Left lung (tissue), 10 donors: ENCODE measurements around the gene ZC3H14. TPM values are rescaled to one million over a fixed set of nuclear protein-coding genes. Genes with fewer than 3 reads are reported as not detected.

Experiments used
- ATAC-seq: fragments of 200-7000 bp; cut with Tn5 transposase; one replicate; pipeline ENCODE4 v1.9.1; 2020; ENCODE audit warnings: moderate library complexity
- DNase-seq, 4 donors: peaks; one replicate each; pipeline ENCODE4 v3.0.0-alpha.2; 2013 to 2020
- H3K27ac ChIP-seq, 2 donors: fragments of 200-600 bp; sonication (generic) in 1 of 2; one replicate each; pipeline versions ENCODE4 v1.5.0 to v1.8.0; 2020 to 2021
- H3K27me3 ChIP-seq, 2 donors: fragments of 200-600 bp; sonication (generic) in 1 of 2; one replicate each; pipeline versions ENCODE4 v1.5.0 to v1.8.0; 2020 to 2021
- H3K36me3 ChIP-seq, 2 donors: fragments of 200-600 bp; sonication (generic) in 1 of 2; one replicate each; pipeline versions ENCODE4 v1.5.0 to v1.8.0; 2020 to 2021
- H3K4me1 ChIP-seq, 2 donors: fragments of 200-600 bp; one replicate each; pipeline ENCODE4 v1.8.0; 2021
- H3K4me3 ChIP-seq, 2 donors: fragments of 200-600 bp; sonication (generic) in 1 of 2; one replicate each; pipeline versions ENCODE4 v1.5.0 to v1.8.0; 2020 to 2021; ENCODE audit warnings: mild to moderate bottlenecking in 1 of 2
- H3K9me3 ChIP-seq, 2 donors: fragments of 200-600 bp; sonication (generic) in 1 of 2; one replicate each; pipeline versions ENCODE4 v1.5.0 to v1.8.0; 2020 to 2021
- intact Hi-C, 2 donors: fragments of 100-400 bp; cut with DNase I; formaldehyde crosslinking; loops; one replicate each; pipeline versions ENCODE4 v1.11.2 to v1.14.2; 2022
- polyA plus RNA-seq, 6 donors: library from polyadenylated mRNA; unstranded; fragments of 120-200 nt; gene quantifications; one replicate each; pipeline ENCODE4 v1.2.1, GENCODE V29; 2013; ENCODE audit not compliant: insufficient read length in 6 of 6
- total RNA-seq, 2 donors: library from RNA; stranded (reverse); fragmentation: NEBNext Ultra II Directional; extraction: Animal tissue kit (Norgen Biotek cat#: 25700); gene quantifications; one replicate each; pipeline ENCODE4 v1.2.1, GENCODE V29; 2021
- TF ChIP-seq, protein P1 (sequence below), 2 donors: fragments of 200-600 bp; sonication (generic) in 1 of 2; IDR thresholded peaks; one replicate each; pipeline versions ENCODE4 v1.5.0 to v1.8.0; 2021; ENCODE audit warnings: antibody characterized with exemption in 2 of 2
- donor health status: DM: no; HTN: yes; CAD: no.
- donor health status: DM: no; HTN: no; CAD: no.

ZC3H14 gene
- total and polyA plus RNA-seq, 8 donors, result 46.6 to 86.2 (median 80.0) TPM

DNA sequence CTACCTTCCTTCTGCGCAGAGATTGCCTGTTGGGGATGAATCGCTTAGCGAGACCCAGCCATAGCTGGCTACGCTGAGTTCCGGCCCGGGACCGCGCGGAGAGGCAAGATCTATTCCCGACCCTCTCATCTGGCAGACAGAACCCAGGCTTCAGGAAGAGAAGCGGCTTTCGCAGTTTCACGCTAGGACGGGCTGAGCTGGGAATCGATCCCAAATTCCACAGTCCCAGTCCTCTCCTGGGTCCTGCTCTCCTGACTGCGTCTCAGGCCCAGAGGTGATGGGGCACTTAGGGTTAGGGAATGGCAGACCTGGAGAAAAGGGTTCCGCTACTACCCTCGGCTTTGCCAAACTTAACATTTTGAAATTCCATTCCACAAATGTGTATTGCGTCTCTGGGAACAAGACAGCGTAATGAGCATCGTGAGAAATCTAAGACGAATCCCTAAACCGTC is 10.8 kb upstream of the ZC3H14 start:
- TF ChIP-seq, protein P1, sequence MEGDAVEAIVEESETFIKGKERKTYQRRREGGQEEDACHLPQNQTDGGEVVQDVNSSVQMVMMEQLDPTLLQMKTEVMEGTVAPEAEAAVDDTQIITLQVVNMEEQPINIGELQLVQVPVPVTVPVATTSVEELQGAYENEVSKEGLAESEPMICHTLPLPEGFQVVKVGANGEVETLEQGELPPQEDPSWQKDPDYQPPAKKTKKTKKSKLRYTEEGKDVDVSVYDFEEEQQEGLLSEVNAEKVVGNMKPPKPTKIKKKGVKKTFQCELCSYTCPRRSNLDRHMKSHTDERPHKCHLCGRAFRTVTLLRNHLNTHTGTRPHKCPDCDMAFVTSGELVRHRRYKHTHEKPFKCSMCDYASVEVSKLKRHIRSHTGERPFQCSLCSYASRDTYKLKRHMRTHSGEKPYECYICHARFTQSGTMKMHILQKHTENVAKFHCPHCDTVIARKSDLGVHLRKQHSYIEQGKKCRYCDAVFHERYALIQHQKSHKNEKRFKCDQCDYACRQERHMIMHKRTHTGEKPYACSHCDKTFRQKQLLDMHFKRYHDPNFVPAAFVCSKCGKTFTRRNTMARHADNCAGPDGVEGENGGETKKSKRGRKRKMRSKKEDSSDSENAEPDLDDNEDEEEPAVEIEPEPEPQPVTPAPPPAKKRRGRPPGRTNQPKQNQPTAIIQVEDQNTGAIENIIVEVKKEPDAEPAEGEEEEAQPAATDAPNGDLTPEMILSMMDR (IDR thresholded peaks at IDR 0.05), result no peak

DNA sequence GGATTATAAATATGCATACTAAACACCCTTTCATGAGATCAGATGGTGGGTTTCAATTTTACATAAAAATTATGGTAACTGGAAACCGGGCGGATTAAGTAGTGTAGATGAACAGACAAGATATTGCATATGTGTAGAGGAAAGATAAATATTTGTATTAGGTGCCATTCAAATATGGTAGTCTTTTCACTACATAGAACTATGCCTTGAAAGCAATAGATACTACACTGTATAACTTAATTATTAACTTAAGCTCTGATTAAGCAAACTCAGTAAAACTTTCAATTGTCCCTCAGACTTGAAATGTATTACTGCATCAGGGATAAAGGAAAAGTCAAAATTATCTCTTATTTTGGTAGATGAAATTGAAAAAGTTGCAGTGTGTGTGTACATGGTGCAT is 10.0 kb upstream of the ZC3H14 start:
- TF ChIP-seq, protein P1 (IDR thresholded peaks at IDR 0.05), result no peak
- Histone ChIP-seq H3K4me3 (peak overlapping the region in 1 of 2 donors; percentile 57), H3K27ac (no peak overlapping the region), H3K27me3 (peaks cover 0 to 69% of the 10 kb centered on the region in 2 donors), H3K36me3 (peaks cover 0 to 14% of the 10 kb centered on the region in 2 donors), H3K4me1 (peaks cover 4 to 45% of the 10 kb centered on the region in 2 donors), H3K9me3 (no peaks in the 10 kb centered on the region)
- intact Hi-C loops, result no loop called here
- DNase-seq, result no peak
- ATAC-seq, result no peak

More for the DNA sequence above, 10.8 kb upstream of the ZC3H14 start:
- Histone ChIP-seq H3K27me3 (peaks cover 0 to 61% of the 10 kb centered on the region in 2 donors), H3K9me3 (no peaks in the 10 kb centered on the region), H3K4me1 (peaks cover 4 to 45% of the 10 kb centered on the region in 2 donors), H3K4me3 (peak overlapping the region; percentile 57 to 62), H3K27ac (peak overlapping the region; percentile 40 to 50), H3K36me3 (peaks cover 0 to 14% of the 10 kb centered on the region in 2 donors)
- DNase-seq (peak in 1 of 4 donors; percentile 20), ATAC-seq (peak; percentile 8)
- intact Hi-C loops, result no loop called here

DNA sequence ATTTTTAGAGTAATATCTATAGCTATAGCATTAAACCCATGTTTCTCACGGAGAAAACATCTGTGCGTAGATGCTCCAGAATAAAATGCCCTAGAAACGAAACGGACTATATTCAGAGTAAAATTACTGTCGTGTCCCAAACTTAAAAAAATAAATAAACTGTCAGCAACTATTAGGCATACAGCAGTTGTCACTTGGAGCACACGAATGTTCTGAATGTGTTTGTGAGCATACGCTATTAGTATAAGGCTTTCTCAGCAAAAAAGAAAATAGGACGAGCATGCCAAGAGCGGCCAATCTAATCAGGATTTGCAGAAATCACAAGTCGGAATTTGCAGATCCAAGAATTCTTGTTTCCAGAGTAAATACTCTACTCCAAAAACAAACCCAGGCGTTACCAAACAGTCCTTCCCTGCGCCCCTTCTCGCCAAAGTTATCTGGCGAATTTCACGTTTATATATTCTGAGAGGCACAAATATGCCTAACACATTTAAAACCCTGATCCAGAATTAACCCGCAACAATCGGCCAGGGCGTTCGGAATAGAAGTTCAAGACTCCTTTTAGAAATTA is 8.9 kb upstream of the ZC3H14 start:
- intact Hi-C loops, result no loop called here
- no peak for ATAC-seq
- H3K4me3 ChIP-seq, result peak overlapping the region; percentile 51 to 54

DNA sequence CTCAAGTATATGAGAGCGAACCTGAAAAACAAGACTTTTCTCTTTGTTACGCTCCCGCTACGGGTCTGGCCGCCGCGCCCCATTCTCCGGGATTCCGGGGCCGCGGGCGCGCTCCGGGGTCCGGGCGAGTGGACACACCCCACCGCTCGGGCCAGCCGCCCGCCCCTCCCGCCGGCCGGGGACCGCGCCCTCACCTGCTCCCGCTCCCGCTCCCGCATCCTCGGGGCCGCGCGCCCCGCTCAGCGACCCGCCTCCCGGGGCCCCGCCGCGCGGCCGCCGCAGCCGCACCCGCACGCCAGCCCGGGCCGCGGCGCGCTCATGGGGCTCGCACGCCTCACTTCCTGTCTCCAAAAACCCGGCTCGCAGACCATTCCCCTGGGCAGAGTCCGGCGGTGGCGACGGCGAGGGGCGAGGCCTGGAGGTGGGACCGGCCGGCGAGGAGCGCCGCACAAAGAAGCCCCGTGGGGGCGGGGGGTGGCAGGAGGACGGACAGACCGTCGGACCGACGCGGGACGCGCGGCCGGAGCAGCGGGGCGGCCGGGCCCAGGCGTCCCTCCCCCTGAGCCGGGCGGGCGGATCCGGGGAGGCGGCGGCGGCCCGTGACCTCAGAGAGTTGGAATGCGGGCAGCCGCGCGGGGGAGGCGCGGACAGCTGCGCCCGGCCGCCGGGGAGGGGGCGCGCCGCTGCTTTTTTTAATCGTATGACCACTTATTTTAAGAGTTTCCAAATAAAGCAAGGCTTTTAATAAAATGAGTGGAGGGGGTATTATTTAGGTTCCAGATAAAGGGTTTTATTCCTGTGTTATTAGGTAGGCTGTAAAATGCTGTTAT is 8.2 kb upstream of the ZC3H14 start, which contains the start of gene PTPN21:
Gene PTPN21 (minus strand): TSS at position 551 of the 830 bp plus-strand sequence. CDS start 4,590 bp downstream, outside the sequence.
- Histone ChIP-seq H3K9me3 (no peaks in the 10 kb centered on the region), H3K4me1 (peaks cover 4 to 45% of the 10 kb centered on the region in 2 donors), H3K27ac (peak within 1 kb of the TSS; percentile 83 to 86), H3K4me3 (peak within 1 kb of the TSS; percentile 51 to 54), H3K36me3 (peaks cover 0 to 3% of the 10 kb centered on the region in 2 donors), H3K27me3 (peaks cover 0 to 69% of the 10 kb centered on the region in 2 donors)
- intact Hi-C loops, result no loop called here
- peak; percentile 67 to 92 (median 79) for DNase-seq
- ATAC-seq, result peak; percentile 88
- TF ChIP-seq, protein P1 (IDR thresholded peaks at IDR 0.05), result no peak

More for the DNA sequence above, 8.9 kb upstream of the ZC3H14 start:
- TF ChIP-seq, protein P1 (IDR thresholded peaks at IDR 0.05), result no peak
- peaks cover 4 to 45% of the 10 kb centered on the region in 2 donors for H3K4me1 ChIP-seq
- DNase-seq, result peak in 2 of 4 donors; percentile 44 to 63
- H3K36me3 ChIP-seq, result peaks cover 0 to 7% of the 10 kb centered on the region in 2 donors
- peak overlapping the region; percentile 83 to 86 for H3K27ac ChIP-seq
- H3K9me3 ChIP-seq, result no peaks in the 10 kb centered on the region
- H3K27me3 ChIP-seq, result peaks cover 0 to 69% of the 10 kb centered on the region in 2 donors

DNA sequence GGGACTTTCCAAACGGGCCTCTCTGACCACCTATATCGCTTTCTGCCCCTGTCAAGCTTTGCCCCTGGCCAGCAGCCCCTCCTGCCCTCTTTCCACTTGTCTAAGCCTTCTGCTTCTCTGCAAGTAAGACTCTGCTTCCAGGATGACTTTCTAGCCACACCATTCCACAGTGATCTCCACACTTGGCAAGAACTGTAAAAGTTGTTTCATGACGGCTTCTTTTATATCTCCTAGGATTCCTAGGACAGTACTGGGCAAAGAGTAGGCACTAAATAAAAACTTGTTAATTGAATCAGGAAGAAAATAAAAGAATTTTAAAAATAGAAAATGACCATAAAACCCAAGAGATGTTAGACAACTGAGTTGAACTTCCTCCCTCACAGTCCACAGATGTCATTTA is 6.3 kb upstream of the ZC3H14 start:
- Histone ChIP-seq H3K4me3 (no peak overlapping the region), H3K27ac (no peak overlapping the region), H3K27me3 (peaks cover 0 to 60% of the 10 kb centered on the region in 2 donors), H3K9me3 (no peaks in the 10 kb centered on the region), H3K36me3 (no peaks in the 10 kb centered on the region), H3K4me1 (peaks cover 4 to 33% of the 10 kb centered on the region in 2 donors)
- DNase-seq, result no peak
- ATAC-seq, result no peak
- TF ChIP-seq, protein P1 (IDR thresholded peaks at IDR 0.05), result no peak
- intact Hi-C loops, result no loop called here
